NOMO-1 treated with dmso at 0.1 percent for 144 hours (cell line): Measurements from ENCODE around the gene ZNF628.

ENCODE experiments used
- DNase-seq: peaks from one replicate; lab custom pipeline; 2025; ENCODE audit not compliant: unreplicated experiment; lab: John Stamatoyannopoulos, UW

ZNF628 gene

GRCh38 chr19:55483706-55484592, 7.5 kb downstream of the ZNF628 start:
- DNase-seq = no peak

DNA sequence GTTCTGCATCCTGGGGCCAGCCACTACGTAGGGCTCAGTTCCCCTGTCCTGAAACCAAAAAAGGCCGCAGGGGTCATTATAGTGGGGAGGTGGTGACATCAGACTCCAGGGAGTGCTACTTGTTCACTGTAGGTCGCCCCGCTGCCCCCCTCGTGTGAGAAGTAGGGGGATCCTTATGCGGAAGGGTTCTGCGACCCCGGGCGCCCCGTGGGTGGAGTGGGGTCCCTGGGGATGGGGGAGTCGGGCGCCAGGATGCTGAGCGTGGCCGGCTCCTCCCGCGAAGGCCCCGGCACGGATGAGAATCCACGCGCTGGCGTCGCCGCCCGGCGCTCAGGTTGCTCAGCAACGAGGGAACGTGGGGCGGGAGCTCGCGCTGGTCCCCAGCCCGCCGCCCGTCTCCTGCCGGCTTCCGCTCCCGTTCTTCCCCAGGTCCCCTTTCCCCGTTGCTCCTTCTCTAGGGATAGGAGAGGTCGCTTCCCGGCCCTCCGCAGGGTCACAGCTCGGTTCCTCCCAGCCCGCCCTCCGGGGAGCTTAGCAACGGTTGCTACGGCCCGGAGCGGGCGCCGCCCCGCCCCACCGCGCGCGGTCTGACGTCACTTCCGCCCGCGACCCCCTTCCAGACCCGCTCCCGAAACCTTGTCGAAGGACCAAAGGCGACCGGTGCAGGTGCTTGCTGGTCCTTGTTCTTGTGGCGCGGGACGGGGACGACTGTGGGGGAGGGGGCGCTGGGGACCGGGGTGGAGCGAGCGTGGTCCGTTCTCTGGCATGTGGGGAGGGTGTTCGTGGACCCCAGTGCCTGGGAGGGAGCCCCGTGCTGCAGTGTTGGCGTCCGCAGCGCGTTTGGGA, 8.4 kb downstream of the ZNF628 start, which contains the start of gene NAT14:
NAT14 (plus strand) TSS at position 596 of the 846 bp plus-strand sequence. CDS start 521 bp downstream, outside the sequence.
- DNase-seq = no peak

- no peak for DNase-seq
Measured at GRCh38 chr19:55485439-55486011, 9.1 kb downstream of the ZNF628 start.

- DNase-seq = no peak
Measured at GRCh38 chr19:55486043-55486970, 9.9 kb downstream of the ZNF628 start.

- DNase-seq = no peak
Measured at GRCh38 chr19:55486971-55487923, 10.8 kb downstream of the ZNF628 start.

DNA sequence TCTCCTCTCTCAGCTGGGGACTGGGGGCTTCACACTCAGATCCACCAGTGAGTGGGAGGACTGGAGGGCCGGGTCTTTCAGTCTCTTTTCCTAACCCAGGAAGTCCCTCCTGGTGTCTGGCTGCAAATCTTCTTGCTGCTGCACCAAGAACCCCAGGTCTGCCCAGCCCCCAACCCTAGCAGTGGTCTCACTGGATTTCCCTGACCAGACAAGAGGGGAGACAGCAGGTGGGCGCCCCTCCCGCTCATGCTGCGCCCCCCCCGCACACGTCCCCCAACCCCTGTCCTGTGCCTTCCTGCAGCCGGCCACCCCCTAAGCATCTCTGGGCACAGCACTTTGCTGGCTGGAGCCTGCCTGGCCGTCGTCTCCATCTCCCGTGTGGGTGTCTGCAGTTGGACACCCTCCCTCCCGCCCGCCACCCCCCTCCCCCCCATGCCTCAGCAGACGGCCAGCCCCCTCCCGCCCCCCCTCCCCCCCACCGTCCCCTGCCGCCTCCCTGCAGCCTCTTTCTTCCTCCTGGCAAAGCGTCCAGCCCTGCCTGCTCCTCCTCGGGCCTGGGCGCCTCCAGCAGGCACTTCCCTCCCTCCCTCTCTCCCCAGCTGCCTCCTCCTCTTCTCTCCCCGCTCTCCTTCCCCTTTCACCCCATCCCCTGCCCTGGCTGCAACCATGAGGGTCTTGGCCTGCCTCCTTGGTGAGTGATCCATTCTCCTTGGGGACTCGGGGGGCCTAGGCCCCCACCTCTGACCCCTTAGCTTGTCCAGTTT, 11.7 kb downstream of the ZNF628 start, which contains the start of gene SSC5D:
SSC5D (plus strand) TSS at position 513 of the 764 bp plus-strand sequence; CDS start at position 667, 154 bp downstream.
- DNase-seq = no peak

- no peak for DNase-seq
Measured at GRCh38 chr19:55488986-55489710, 12.7 kb downstream of the ZNF628 start.

DNA sequence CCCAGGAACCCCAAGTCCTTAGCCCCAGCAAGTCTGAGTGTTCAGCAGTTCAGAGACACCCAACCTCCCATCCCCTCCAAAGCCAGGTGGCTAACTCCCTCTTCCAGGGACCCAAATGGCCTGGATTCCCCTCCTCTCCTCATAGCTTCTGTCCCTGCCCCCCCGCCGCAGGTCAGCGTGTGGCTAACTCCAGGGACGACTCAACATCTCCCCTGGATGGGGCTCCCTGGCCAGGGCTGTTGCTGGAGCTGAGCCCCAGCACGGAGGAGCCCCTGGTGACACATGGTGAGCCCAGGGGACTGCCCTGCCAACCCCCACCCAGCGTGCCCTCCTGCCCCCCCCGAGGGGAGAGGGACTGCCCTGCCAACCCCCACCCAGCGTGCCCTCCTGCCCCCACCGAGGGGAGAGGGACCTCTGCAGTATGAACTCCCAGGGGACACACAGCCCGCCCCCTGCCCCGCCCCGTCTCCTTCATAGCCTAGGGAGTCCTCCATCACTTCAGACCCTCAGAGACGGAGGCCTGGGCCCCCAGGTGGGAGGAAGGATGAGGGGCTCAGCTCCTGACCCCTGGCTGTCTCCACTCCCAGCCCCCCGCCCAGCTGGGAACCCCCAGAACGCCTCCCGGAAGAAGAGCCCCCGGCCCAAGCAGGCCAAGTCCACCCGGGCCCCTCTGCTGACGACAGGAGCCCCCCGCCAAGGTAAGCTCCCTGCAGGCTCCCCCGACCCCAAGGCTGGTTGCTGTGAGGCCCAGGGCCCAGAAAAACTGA, 13.5 kb downstream of the ZNF628 start:
- DNase-seq = no peak

- DNase-seq = no peak
Measured at GRCh38 chr19:55490478-55491432, 14.3 kb downstream of the ZNF628 start.

DNA sequence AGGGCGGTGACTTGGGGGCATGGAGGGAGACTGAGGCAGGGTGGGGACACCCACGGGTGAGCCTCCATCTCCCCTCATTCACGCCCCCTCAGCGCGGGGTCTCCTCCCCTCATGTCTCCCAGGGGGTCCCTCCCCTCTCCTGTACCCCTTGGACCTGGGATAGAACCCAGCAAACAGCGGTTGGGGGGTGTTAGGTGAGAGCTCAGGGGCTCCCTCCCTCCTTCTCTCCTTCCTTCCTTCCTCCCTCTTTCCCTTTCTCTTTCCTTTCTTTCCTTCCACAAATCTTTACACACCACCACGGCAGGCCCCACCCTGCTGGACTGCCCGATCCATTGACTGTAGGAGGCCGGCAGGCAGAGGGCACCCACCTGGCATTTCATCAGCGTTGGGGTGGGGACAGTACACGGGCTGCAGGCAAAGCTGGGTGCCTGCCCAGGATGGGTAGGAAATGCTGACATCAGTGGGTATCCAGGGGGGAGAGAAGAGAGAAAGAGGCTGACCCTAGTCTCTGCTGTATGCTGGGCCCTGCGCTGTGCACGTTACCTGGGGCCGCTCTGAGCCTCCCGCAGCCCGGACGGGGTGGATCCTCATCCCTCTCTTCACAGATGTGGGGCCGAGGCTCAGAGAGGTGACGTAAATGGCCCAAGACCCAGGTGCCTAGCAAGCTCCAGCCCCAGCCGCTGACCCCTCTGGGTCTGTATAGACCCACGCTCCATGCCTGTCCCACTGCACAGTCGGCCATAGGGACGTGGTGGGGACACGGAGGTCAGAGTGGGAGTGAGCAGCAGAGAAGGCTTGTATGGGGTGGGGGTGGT, 15.3 kb downstream of the ZNF628 start:
- no peak for DNase-seq

- no peak for DNase-seq
Measured at GRCh38 chr19:55492362-55492944, 16.0 kb downstream of the ZNF628 start.

DNA sequence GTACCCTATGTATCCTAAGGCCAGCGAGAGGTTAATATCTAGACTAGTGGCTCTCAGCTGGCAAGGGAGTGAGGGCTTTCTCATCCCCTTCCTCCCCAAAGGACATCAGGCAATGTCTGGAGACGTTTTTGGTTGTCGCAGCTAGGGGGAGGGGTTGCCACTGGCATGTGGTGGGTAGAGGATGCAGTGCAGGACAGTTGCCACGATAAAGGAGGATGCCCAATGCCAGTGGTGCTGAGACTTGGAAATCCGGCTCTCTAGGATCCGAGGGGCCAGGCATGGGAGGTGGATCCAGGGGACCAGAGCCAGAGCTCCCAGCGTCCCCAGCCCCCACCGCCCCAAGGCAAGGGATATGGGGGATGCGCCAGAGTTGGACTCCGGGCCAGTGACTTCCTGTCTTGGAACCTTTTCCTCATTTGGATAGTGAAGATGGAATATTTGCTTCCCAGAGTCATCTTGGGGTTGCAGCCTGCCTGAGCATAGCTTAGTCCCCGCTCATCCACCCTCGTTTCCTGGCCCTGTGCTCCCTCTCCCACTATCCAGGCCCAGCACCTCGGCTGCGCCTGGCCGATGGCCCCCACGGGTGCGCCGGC, 16.7 kb downstream of the ZNF628 start:
- DNase-seq = no peak

DNA sequence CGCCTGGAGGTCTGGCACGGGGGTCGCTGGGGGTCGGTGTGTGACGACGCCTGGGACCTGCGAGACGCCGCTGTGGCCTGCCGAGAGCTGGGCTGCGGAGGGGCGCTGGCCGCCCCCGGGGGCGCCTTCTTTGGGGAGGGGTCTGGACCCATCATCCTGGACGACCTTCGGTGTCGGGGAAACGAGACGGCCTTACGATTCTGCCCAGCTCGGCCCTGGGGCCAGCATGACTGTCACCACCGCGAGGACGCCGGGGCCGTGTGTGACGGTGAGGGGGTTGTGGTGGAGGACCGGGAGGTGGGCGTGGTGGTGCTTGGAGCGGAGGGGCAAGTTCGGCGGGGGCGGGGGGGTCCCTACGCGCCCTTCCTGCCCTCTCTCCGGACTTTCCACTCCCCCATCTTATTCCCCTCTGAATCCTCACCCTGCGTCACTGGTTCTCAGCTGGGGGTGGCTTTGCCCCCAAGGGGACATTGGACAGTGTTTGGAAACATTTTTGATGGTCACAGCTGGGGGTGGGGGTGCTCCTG, 17.3 kb downstream of the ZNF628 start:
- DNase-seq = no peak

DNA sequence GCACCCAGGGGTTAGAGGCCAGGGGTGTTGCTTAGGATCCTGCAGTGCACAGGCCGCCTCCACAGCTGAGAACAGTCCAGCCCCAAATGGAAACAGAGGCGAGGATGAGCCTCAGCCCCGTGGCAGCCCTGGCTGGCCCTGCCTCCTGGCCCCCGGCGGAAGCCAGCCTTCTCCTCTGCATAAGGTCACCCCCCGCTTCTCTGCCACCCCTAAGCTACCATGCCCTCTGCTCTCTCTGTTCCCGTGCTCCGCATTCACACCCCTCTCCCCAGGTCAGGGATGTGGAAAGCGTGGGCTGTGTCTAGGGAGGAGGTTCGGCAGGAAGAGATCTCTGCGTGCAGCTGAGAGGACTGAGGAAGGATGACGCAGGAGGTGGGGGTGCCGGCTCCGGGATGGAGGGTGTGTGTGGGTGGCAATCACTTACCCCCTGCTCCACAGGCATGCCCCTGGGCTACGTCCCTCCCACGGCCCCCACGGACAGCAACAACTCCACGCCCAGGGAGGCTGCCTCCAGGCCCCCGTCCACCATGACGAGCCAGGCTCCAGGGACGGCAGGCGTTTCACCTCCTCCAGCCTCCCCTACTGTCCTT, 17.9 kb downstream of the ZNF628 start:
- DNase-seq = no peak
